GM19395 (cell line): ENCODE data around the gene SUPT20HL1.
A peak's percentile ranks its signal among the peaks of the same experiment; 100 is the strongest.
"Not testable (repeated sequence)": the region's sequence is repeated elsewhere in the genome, so short reads cannot be mapped to it uniquely, and the experiment has no call there.

Experiments
- ATAC-seq: cut with Tn5 transposase; IDR thresholded peaks from one replicate; pipeline ENCODE4 v1.9.1; 2021; ENCODE audit warnings: mild to moderate bottlenecking, moderate library complexity; ENCODE audit not compliant: unreplicated experiment

The SUPT20HL1 gene

GRCh38 chrX:24360272-24360671 is at the start of gene SUPT20HL1:
SUPT20HL1 (plus strand) TSS chrX:24360639; CDS start chrX:24362761, 2,122 bp downstream.
- no peak for ATAC-seq

- ATAC-seq, result not testable (repeated sequence)
These were observed 49.5 kb upstream of the SUPT20HL1 start for GRCh38 chrX:24310916-24311315.

- not testable (repeated sequence) for ATAC-seq
These were observed 48.8 kb upstream of the SUPT20HL1 start for GRCh38 chrX:24311507-24312248.

GRCh38 chrX:24312249-24312607 is 48.2 kb upstream of the SUPT20HL1 start:
- ATAC-seq, result not testable (repeated sequence)

- ATAC-seq, result no peak
These were observed 46.3 kb upstream of the SUPT20HL1 start, which contains the start of gene SUPT20HL2 for GRCh38 chrX:24314019-24314635. SUPT20HL2 (minus strand) TSS chrX:24314069; CDS start chrX:24313315, 754 bp downstream.

- no peak for ATAC-seq
These were observed 44.3 kb upstream of the SUPT20HL1 start for GRCh38 chrX:24316111-24316510.

- no peak for ATAC-seq
These were observed 42.9 kb upstream of the SUPT20HL1 start for GRCh38 chrX:24317567-24317966.

GRCh38 chrX:24321741-24322395 is 38.6 kb upstream of the SUPT20HL1 start:
- ATAC-seq, result no peak

GRCh38 chrX:24325231-24325630 is 35.2 kb upstream of the SUPT20HL1 start:
- no peak for ATAC-seq

- ATAC-seq, result no peak
These were observed 27.6 kb upstream of the SUPT20HL1 start for GRCh38 chrX:24332878-24333277.

GRCh38 chrX:24333371-24333770 is 27.1 kb upstream of the SUPT20HL1 start:
- no peak for ATAC-seq

GRCh38 chrX:24334461-24334860 is 26.0 kb upstream of the SUPT20HL1 start:
- ATAC-seq, result no peak

GRCh38 chrX:24335871-24336270 is 24.6 kb upstream of the SUPT20HL1 start:
- ATAC-seq, result no peak

GRCh38 chrX:24339911-24340310 is 20.5 kb upstream of the SUPT20HL1 start:
- ATAC-seq, result no peak

GRCh38 chrX:24340501-24340900 is 19.9 kb upstream of the SUPT20HL1 start:
- ATAC-seq, result no peak

- ATAC-seq, result no peak
These were observed 18.6 kb upstream of the SUPT20HL1 start for GRCh38 chrX:24341795-24342194.

GRCh38 chrX:24343719-24344118 is 16.7 kb upstream of the SUPT20HL1 start:
- peak; percentile 82 for ATAC-seq

- ATAC-seq, result no peak
These were observed 12.6 kb upstream of the SUPT20HL1 start for GRCh38 chrX:24347881-24348280.

GRCh38 chrX:24350217-24350616 is 10.2 kb upstream of the SUPT20HL1 start:
- ATAC-seq, result no peak

GRCh38 chrX:24355095-24355494 is 5.3 kb upstream of the SUPT20HL1 start:
- ATAC-seq, result no peak

- ATAC-seq, result no peak
These were observed 3.3 kb upstream of the SUPT20HL1 start for GRCh38 chrX:24357106-24357505.
